PFSK-1 (cell line): ENCODE measurements around the gene HDGFL2.

ENCODE experiments used
- SIN3A ChIP-seq: IDR thresholded peaks from 2 replicates; pipeline ENCODE4 v1.6.1; 2012; ENCODE audit warnings: mild to moderate bottlenecking, low read length, moderate library complexity, borderline replicate concordance; ENCODE audit not compliant: insufficient read depth
- TF ChIP-seq, protein P1 (sequence below), 2 experiments: IDR thresholded peaks; 2 replicates each; pipeline versions ENCODE4 v1.6.1 to v1.8.0; 2011 to 2012; ENCODE audit warnings: low read depth in 2 of 2, low read length in 2 of 2, control low read depth in 1 of 2, inconsistent platforms in 1 of 2, mild to moderate bottlenecking in 1 of 2, moderate library complexity in 1 of 2; ENCODE audit not compliant: insufficient read depth in 1 of 2

DNA sequence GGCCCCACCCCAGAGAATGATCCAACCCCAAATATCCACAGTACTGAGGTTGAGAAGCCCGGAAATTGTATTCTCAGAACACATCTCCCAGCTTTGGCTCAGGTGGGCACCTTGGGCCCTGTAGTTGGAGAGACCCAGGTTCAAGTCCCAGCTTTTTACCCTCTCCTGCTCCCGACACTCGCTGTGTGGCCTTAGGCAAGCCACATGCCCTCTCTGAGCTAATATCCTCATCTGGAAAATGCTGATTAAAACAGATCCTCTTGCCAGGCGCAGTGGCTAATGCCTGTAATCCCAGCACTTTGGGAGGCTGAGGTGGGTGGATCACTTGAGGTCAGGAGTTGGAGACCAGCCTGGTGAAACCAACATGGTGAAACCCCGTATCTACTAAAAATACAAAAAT, 43.6 kb downstream of the HDGFL2 start:
- no peak for TF ChIP-seq SIN3A
- TF ChIP-seq, protein P1, sequence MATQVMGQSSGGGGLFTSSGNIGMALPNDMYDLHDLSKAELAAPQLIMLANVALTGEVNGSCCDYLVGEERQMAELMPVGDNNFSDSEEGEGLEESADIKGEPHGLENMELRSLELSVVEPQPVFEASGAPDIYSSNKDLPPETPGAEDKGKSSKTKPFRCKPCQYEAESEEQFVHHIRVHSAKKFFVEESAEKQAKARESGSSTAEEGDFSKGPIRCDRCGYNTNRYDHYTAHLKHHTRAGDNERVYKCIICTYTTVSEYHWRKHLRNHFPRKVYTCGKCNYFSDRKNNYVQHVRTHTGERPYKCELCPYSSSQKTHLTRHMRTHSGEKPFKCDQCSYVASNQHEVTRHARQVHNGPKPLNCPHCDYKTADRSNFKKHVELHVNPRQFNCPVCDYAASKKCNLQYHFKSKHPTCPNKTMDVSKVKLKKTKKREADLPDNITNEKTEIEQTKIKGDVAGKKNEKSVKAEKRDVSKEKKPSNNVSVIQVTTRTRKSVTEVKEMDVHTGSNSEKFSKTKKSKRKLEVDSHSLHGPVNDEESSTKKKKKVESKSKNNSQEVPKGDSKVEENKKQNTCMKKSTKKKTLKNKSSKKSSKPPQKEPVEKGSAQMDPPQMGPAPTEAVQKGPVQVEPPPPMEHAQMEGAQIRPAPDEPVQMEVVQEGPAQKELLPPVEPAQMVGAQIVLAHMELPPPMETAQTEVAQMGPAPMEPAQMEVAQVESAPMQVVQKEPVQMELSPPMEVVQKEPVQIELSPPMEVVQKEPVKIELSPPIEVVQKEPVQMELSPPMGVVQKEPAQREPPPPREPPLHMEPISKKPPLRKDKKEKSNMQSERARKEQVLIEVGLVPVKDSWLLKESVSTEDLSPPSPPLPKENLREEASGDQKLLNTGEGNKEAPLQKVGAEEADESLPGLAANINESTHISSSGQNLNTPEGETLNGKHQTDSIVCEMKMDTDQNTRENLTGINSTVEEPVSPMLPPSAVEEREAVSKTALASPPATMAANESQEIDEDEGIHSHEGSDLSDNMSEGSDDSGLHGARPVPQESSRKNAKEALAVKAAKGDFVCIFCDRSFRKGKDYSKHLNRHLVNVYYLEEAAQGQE (IDR thresholded peaks at IDR 0.05; ENCODE audit: insufficient read depth in 1 of 2, low read depth in 2 of 2, low read length in 2 of 2) = no peak
